Colonic mucosa (tissue), 4 donors: ENCODE results near the gene CCDC110. TPM values are rescaled to one million over a fixed set of nuclear protein-coding genes. Genes with fewer than 3 reads are reported as not detected.

Source experiments
- DNase-seq: peaks from one replicate; pipeline ENCODE4 v3.0.0-alpha.2; 2020
- H3K27ac ChIP-seq: fragments of 200-600 bp; one replicate; pipeline ENCODE4 v1.8.0; 2021
- H3K27me3 ChIP-seq: fragments of 200-600 bp; one replicate; pipeline ENCODE4 v1.8.0; 2021
- H3K36me3 ChIP-seq: fragments of 200-600 bp; one replicate; pipeline ENCODE4 v1.8.0; 2021
- H3K4me1 ChIP-seq: fragments of 200-600 bp; one replicate; pipeline ENCODE4 v1.8.0; 2021; ENCODE audit warnings: mild to moderate bottlenecking
- H3K4me3 ChIP-seq: fragments of 200-600 bp; one replicate; pipeline ENCODE4 v1.8.0; 2021
- H3K9ac ChIP-seq, 2 donors: one replicate each; pipeline ENCODE4 v1.7.0; 2013; ENCODE audit warnings: control low read depth in 2 of 2, low read depth in 2 of 2, low read length in 2 of 2
- H3K9me3 ChIP-seq: fragments of 200-600 bp; one replicate; pipeline ENCODE4 v1.8.0; 2021
- intact Hi-C: fragments of 100-400 bp; cut with DNase I; formaldehyde crosslinking; loops from one replicate; pipeline ENCODE4 v1.14.1; 2022
- total RNA-seq, 2 donors: library from RNA; stranded (reverse); fragmentation: NEBNext Ultra II Directional in 1 of 2; extraction: Animal tissue kit (Norgen Biotek cat#: 25700) in 1 of 2; gene quantifications; one replicate each; pipeline ENCODE4 v1.2.1, GENCODE V29; 2021
- TF ChIP-seq, protein P1 (sequence below): fragments of 200-600 bp; IDR thresholded peaks from one replicate; pipeline ENCODE4 v1.8.0; 2022; ENCODE audit warnings: antibody characterized with exemption, mild to moderate bottlenecking
- donor health status: healthy.
- donor health status: DM: no; HTN: no; CAD: no.
- donor health status: DM: no; HTN: no; CAD: no.

CCDC110 gene
- total RNA-seq, 2 donors from 2014 or later = 3.6 TPM

DNA sequence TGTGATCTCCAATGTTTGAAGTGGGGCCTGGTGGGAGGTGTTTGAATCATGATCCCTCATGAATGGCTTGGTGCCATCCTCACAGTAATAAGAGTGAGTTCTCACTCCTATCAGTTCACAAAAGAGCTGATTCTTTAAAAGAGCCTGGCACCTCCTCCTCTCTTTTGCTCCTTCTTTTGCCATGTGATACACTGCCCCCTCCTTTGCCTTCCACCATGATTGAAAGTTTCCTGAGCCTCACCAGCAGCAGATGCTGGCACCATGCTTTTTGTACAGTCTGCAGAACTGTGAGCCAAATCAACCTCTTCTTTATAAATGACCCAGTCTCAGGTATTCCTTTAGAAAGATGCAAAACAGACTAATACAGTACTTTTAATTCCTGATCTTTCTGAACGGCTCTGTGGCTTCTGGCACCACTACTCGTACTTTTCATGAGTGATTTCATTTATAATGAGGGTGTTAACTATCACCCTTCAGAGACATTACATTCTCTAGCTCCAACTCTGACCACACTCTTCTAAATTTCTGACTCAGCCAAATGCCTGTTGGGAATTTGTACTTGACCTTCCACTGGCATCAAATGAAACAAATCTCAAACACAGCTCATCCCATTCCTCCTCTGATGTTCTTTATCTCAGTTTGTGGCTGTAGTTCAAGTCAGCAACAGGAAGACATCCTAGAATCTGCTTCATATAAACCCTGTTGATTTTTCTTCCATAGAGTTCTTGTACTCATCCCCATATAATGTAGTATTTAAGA, 50.0 kb downstream of the CCDC110 start:
- Histone ChIP-seq H3K27me3 (no peaks in the 10 kb centered on the region), H3K4me3 (no peak overlapping the region), H3K4me1 (peaks cover 3% of the 10 kb centered on the region), H3K9ac (no peak overlapping the region), H3K9me3 (no peaks in the 10 kb centered on the region), H3K36me3 (no peaks in the 10 kb centered on the region), H3K27ac (no peak overlapping the region)
- DNase-seq = no peak
- TF ChIP-seq, protein P1, sequence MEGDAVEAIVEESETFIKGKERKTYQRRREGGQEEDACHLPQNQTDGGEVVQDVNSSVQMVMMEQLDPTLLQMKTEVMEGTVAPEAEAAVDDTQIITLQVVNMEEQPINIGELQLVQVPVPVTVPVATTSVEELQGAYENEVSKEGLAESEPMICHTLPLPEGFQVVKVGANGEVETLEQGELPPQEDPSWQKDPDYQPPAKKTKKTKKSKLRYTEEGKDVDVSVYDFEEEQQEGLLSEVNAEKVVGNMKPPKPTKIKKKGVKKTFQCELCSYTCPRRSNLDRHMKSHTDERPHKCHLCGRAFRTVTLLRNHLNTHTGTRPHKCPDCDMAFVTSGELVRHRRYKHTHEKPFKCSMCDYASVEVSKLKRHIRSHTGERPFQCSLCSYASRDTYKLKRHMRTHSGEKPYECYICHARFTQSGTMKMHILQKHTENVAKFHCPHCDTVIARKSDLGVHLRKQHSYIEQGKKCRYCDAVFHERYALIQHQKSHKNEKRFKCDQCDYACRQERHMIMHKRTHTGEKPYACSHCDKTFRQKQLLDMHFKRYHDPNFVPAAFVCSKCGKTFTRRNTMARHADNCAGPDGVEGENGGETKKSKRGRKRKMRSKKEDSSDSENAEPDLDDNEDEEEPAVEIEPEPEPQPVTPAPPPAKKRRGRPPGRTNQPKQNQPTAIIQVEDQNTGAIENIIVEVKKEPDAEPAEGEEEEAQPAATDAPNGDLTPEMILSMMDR = no peak
- intact Hi-C loops = no loop called here

DNA sequence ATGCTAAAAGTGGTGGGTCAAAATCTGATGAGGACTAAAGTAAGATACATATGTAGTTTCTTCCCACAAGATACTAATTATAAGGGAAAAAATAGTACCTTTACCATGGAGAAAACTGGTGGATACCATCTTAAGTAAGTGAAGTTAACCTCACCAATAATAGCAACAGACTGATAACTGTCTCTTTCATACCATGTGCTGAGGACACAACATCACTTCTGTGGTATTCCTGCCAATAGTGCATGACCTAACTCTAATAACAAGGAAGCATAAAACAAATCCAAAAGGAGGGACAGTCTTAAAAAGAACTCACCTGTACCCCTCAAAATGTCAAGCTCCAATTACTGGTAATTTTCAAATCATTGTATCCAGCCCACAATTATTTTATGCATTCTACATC, 54.6 kb downstream of the CCDC110 start:
- no peaks in the 10 kb centered on the region for H3K36me3 ChIP-seq
- TF ChIP-seq, protein P1 = no peak

GRCh38 chr4:185412412-185412811, 59.1 kb downstream of the CCDC110 start:
- H3K36me3 ChIP-seq = no peaks in the 10 kb centered on the region

More for the DNA sequence above, 54.6 kb downstream of the CCDC110 start:
- intact Hi-C loops = no loop called here
- Histone ChIP-seq H3K4me3 (no peak overlapping the region), H3K27me3 (no peaks in the 10 kb centered on the region), H3K9ac (no peak overlapping the region), H3K4me1 (peaks cover 3% of the 10 kb centered on the region), H3K27ac (no peak overlapping the region), H3K9me3 (no peaks in the 10 kb centered on the region)
- DNase-seq = no peak

DNA sequence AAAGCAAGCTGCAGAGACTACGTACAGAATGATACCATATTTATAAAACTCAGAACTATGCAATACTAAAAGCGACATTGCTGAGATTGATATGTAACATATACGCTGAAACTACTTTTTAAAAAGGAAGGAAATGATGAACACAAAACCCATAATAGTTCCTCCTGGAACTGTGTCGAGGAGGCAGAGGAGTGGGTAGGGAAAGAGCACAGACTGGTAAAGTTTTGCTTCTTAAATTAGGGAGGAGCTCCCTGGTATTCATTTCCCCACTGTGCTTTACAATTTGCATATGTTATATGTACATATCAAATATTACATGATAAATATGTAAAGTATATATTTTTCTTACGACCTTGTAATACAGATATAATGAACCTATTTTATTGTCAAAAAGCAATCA, 59.7 kb downstream of the CCDC110 start:
- intact Hi-C loops = no loop called here
- H3K36me3 ChIP-seq = no peaks in the 10 kb centered on the region

More at GRCh38 chr4:185412412-185412811, 59.1 kb downstream of the CCDC110 start:
- intact Hi-C loops = no loop called here
- Histone ChIP-seq H3K9ac (peak overlapping the region in 1 of 2 donors; percentile 5), H3K27ac (no peak overlapping the region), H3K9me3 (no peaks in the 10 kb centered on the region), H3K4me1 (no peaks in the 10 kb centered on the region), H3K27me3 (no peaks in the 10 kb centered on the region), H3K4me3 (no peak overlapping the region)
- TF ChIP-seq, protein P1 = no peak
- no peak for DNase-seq

GRCh38 chr4:185408432-185408831, 63.1 kb downstream of the CCDC110 start:
- no peaks in the 10 kb centered on the region for H3K36me3 ChIP-seq
- TF ChIP-seq, protein P1 = no peak
- no peaks in the 10 kb centered on the region for H3K9me3 ChIP-seq
- H3K27me3 ChIP-seq = no peaks in the 10 kb centered on the region
- intact Hi-C loops = no loop called here
- H3K4me3 ChIP-seq = no peak overlapping the region
- DNase-seq = no peak
- no peak overlapping the region for H3K9ac ChIP-seq
- H3K27ac ChIP-seq = no peak overlapping the region
- H3K4me1 ChIP-seq = no peaks in the 10 kb centered on the region

More for the DNA sequence above, 59.7 kb downstream of the CCDC110 start:
- Histone ChIP-seq H3K9me3 (no peaks in the 10 kb centered on the region), H3K9ac (no peak overlapping the region), H3K4me1 (no peaks in the 10 kb centered on the region), H3K4me3 (no peak overlapping the region), H3K27ac (no peak overlapping the region), H3K27me3 (no peaks in the 10 kb centered on the region)
- no peak for DNase-seq
- TF ChIP-seq, protein P1 = no peak
